MM.1S (cell line): ENCODE data around the gene EBPL.

Experiments used
- DNase-seq: peaks from one replicate; pipeline ENCODE4 v3.0.0-alpha.2; 2015
- H2AFZ ChIP-seq: fragments of 300-600 bp; sonication (generic); 2 replicates; pipeline ENCODE4 v1.6.0; 2016; ENCODE audit warnings: antibody characterized with exemption, low read length
- H3F3A ChIP-seq: fragments of 300-600 bp; sonication (generic); 2 replicates; pipeline ENCODE4 v1.6.1; 2016; ENCODE audit warnings: mild to moderate bottlenecking, antibody characterized with exemption, low read length, moderate library complexity, mixed read lengths; ENCODE audit not compliant: insufficient read depth
- H3K27ac ChIP-seq: fragments of 300-600 bp; sonication (generic); 2 replicates; pipeline ENCODE4 v1.5.1; 2016; ENCODE audit warnings: mild to moderate bottlenecking, low read length
- H3K27me3 ChIP-seq: fragments of 300-600 bp; sonication (generic); replicated peaks from 2 replicates; pipeline ENCODE4 v1.6.0; 2016; ENCODE audit warnings: low read length; ENCODE audit not compliant: insufficient read depth
- H3K36me3 ChIP-seq: fragments of 300-600 bp; sonication (generic); replicated peaks from 2 replicates; pipeline ENCODE4 v1.6.1; 2016; ENCODE audit warnings: mild to moderate bottlenecking, low read length, mixed read lengths; ENCODE audit not compliant: insufficient read depth
- H3K4me1 ChIP-seq: fragments of 300-600 bp; sonication (generic); 2 replicates; pipeline ENCODE4 v1.6.1; 2016; ENCODE audit warnings: low read length, mixed read lengths
- H3K4me2 ChIP-seq: fragments of 300-600 bp; sonication (generic); 2 replicates; pipeline ENCODE4 v1.6.0; 2016; ENCODE audit warnings: low read depth, low read length
- H3K4me3 ChIP-seq: fragments of 300-600 bp; sonication (generic); 2 replicates; pipeline ENCODE4 v1.5.1; 2016; ENCODE audit warnings: low read length, mixed read lengths
- H3K79me2 ChIP-seq: fragments of 300-600 bp; sonication (generic); 2 replicates; pipeline ENCODE4 v1.6.1; 2016; ENCODE audit warnings: mixed run types, low read length, mixed read lengths
- H3K9ac ChIP-seq: fragments of 300-600 bp; sonication (generic); 2 replicates; pipeline ENCODE4 v1.6.1; 2016; ENCODE audit warnings: low read length, mixed read lengths
- H3K9me2 ChIP-seq: fragments of 300-600 bp; sonication (generic); replicated peaks from 2 replicates; pipeline ENCODE4 v1.6.1; 2016; ENCODE audit warnings: mild to moderate bottlenecking, low read length, mixed read lengths; ENCODE audit not compliant: insufficient read depth
- H3K9me3 ChIP-seq: fragments of 300-600 bp; sonication (generic); replicated peaks from 2 replicates; pipeline ENCODE4 v1.6.1; 2016; ENCODE audit warnings: mild to moderate bottlenecking, low read length, mixed read lengths; ENCODE audit not compliant: insufficient read depth
- H4K20me1 ChIP-seq: fragments of 300-600 bp; sonication (generic); 2 replicates; pipeline ENCODE4 v1.6.1; 2016; ENCODE audit warnings: mild to moderate bottlenecking, low read length, moderate library complexity, mixed read lengths; ENCODE audit not compliant: insufficient read depth
- EZH2 ChIP-seq: fragments of 300-600 bp; sonication (generic); optimal IDR thresholded peaks from 2 replicates; pipeline ENCODE3; 2017; ENCODE audit warnings: low read depth, mild to moderate bottlenecking, antibody characterized with exemption, low read length, mixed read lengths
- EZH2phosphoT487 ChIP-seq: fragments of 300-600 bp; sonication (generic); IDR thresholded peaks from 2 replicates; pipeline ENCODE4 v1.6.1; 2018; ENCODE audit warnings: antibody characterized with exemption, low read length
- TF ChIP-seq, protein P1 (sequence below): fragments of 300-600 bp; sonication (generic); IDR thresholded peaks from 2 replicates; pipeline ENCODE4 v1.5.1; 2016; ENCODE audit warnings: antibody characterized with exemption, low read length, mixed read lengths

EBPL gene

GRCh38 chr13:49733181-49733951 is 42.1 kb upstream of the EBPL start:
- no peak overlapping the region for H3K4me2 ChIP-seq
- H3F3A ChIP-seq, result no peaks in the 10 kb centered on the region
- TF ChIP-seq, protein P1, sequence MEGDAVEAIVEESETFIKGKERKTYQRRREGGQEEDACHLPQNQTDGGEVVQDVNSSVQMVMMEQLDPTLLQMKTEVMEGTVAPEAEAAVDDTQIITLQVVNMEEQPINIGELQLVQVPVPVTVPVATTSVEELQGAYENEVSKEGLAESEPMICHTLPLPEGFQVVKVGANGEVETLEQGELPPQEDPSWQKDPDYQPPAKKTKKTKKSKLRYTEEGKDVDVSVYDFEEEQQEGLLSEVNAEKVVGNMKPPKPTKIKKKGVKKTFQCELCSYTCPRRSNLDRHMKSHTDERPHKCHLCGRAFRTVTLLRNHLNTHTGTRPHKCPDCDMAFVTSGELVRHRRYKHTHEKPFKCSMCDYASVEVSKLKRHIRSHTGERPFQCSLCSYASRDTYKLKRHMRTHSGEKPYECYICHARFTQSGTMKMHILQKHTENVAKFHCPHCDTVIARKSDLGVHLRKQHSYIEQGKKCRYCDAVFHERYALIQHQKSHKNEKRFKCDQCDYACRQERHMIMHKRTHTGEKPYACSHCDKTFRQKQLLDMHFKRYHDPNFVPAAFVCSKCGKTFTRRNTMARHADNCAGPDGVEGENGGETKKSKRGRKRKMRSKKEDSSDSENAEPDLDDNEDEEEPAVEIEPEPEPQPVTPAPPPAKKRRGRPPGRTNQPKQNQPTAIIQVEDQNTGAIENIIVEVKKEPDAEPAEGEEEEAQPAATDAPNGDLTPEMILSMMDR, result no peak
- H3K79me2 ChIP-seq, result no peaks in the 10 kb centered on the region
- no peak overlapping the region for H3K9ac ChIP-seq
- no peak overlapping the region for H3K27ac ChIP-seq
- H3K4me1 ChIP-seq, result no peaks in the 10 kb centered on the region
- H3K4me3 ChIP-seq, result no peak overlapping the region
- no peaks in the 10 kb centered on the region; the same call in 1 of the 2 replicates for H3K36me3 ChIP-seq
- H4K20me1 ChIP-seq, result no peaks in the 10 kb centered on the region
- H3K27me3 ChIP-seq, result no peaks in the 10 kb centered on the region
- H3K9me2 ChIP-seq, result no peaks in the 10 kb centered on the region
- DNase-seq, result no peak
- H2AFZ ChIP-seq, result no peak overlapping the region
- H3K9me3 ChIP-seq, result no peaks in the 10 kb centered on the region

DNA sequence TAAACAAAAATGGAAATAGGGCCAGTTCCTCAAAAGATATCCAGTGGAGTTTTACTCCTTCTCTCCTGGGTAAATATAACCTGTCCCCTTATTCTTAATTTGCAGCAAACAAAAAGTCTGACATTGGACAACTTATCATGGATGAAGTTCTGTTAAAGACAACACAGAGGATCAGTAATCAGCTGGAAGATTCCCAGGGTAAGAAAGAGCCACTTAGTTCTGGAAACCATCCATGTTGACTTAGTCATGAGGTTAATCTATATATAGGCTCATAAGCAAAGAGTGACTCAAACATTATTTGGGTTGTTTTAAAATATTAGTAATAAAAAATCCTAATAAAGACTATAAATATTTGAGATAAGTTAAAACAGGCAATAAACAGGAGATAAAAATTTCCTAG is 40.5 kb upstream of the EBPL start:
- no peak overlapping the region for H3K4me3 ChIP-seq
- H3F3A ChIP-seq, result no peaks in the 10 kb centered on the region
- H3K4me1 ChIP-seq, result no peaks in the 10 kb centered on the region
- no peaks in the 10 kb centered on the region for H3K9me2 ChIP-seq
- H3K36me3 ChIP-seq, result no peaks in the 10 kb centered on the region; the same call in 1 of the 2 replicates
- no peaks in the 10 kb centered on the region for H3K27me3 ChIP-seq
- no peaks in the 10 kb centered on the region for H4K20me1 ChIP-seq
- no peak for DNase-seq
- no peak overlapping the region for H3K27ac ChIP-seq
- no peaks in the 10 kb centered on the region for H3K79me2 ChIP-seq
- TF ChIP-seq EZH2 (no peak), EZH2phosphoT487 (no peak)
- TF ChIP-seq, protein P1, result no peak
- H3K9me3 ChIP-seq, result no peaks in the 10 kb centered on the region
- no peak overlapping the region for H2AFZ ChIP-seq
- no peak overlapping the region for H3K9ac ChIP-seq
- no peak overlapping the region for H3K4me2 ChIP-seq

DNA sequence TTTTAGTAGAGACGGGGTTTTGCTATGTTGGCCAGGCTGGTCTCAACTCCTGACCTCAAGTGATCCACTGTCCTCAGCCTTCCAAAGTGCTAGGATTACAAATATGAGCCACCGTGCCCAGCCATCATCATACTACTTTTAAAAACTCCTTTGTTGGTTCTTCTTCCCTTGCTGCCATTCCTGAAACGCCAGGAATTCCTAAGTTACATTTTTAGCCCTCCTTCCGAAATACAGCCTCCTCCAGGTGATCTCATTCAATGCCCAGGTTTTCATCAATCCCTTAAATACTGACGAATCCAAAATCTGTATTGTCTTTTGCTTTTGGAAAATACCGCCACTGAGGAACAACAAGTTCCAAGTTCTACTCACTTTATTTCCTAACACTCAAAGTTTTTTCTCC is 25.3 kb upstream of the EBPL start:
- Histone ChIP-seq H3K4me2 (no peak overlapping the region), H3K79me2 (no peaks in the 10 kb centered on the region), H3K36me3 (no peaks in the 10 kb centered on the region), H3F3A (no peaks in the 10 kb centered on the region), H3K27ac (no peak overlapping the region), H3K4me1 (no peaks in the 10 kb centered on the region), H3K9me2 (no peaks in the 10 kb centered on the region), H3K9me3 (no peaks in the 10 kb centered on the region), H4K20me1 (no peaks in the 10 kb centered on the region), H3K4me3 (no peak overlapping the region), H3K27me3 (no peaks in the 10 kb centered on the region), H2AFZ (no peak overlapping the region), H3K9ac (no peak overlapping the region)
- TF ChIP-seq EZH2phosphoT487 (no peak), EZH2 (no peak)
- TF ChIP-seq, protein P1, result no peak
- DNase-seq, result no peak
